ENCODE results near the gene CCDC85C.

The CCDC85C gene

GRCh38 chr14:99570544-99571302 lies 33.3 kb downstream of the CCDC85C start:
- no peak for DNase-seq

DNA sequence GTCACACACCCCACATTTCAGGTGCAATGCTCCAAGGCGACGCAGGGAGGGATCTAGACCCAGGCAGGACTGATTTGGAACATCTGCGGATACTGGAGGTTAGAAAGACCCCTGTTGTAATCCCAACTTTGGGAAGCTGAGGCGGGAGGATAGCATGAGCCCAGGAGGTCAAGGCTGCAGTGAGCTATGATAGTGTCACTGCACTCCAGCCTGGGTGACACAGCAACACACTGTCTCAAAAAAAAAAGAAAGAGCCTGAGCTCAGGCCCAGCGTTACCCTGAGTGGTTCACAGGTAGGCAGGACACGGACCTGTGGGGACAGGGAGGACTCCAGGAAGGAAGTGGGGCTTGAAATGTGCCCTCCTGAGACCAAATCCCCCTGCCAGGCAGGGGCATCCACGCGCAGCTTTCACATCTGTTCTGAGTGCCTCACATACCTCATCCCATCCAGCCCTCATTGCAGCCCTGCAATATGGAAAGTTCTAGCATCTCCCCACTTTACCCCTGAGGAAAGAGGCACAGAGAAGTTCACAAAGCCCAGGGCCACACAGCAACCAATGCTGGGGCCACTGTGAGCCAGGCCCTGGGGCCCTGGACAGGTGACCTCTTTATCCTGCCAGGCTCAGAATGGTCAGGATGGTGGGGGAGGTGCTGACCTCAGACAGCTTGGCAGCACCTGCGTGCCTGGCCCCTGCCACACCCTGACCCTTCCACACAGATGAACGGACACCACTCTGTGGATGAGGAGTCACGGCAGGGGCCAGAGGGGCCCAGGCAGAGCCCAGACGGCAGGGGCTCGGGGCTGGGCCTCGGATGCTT lies 34.1 kb downstream of the CCDC85C start:
- DNase-seq = no peak

DNA sequence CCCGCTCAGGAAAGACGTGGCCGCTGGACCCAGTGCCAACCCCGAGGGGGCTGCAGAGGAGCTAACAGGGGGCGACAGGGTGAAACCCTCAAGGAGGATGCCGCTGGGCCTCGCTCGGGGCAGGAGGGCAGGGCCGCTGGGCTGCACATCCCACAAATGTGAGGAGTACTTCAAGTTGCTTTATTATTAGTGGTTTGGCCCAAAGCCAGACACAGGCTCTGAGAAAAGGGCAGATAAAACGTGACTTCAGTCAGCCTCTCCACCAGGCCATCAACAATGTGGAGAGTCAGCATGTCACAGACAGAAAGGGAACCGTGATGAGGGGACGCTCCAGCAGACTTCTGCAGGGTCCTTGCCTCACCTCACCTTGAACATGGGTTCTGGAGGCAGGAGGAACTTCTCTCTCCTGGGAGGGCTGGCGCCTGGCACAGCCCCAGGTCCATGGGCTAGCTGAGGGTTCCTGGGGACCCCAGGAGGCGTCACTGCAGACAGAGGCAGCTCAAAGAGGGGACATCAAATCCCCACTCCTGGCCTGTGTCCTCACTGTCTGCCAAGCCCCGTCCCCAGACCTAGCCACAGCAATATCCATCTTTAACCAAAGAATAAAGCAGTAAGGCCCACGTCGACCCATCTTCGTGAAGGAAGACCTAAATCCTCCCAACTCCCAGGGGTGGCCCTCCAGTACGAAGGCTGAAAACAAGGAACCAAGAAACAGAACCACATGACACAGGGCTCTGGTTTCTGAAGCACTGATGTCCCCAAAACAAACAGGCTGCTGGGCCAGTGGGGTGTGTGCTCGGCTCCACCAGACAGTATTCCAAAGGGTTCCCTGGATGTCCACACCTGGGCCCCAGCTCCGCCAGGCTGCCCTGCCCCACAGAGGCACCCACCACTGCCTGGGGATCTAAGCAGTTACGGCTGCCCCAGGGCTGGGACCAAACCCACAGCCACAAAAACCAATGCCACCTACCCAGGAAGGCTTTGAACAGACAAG lies 35.1 kb downstream of the CCDC85C start:
- DNase-seq = no peak

DNA sequence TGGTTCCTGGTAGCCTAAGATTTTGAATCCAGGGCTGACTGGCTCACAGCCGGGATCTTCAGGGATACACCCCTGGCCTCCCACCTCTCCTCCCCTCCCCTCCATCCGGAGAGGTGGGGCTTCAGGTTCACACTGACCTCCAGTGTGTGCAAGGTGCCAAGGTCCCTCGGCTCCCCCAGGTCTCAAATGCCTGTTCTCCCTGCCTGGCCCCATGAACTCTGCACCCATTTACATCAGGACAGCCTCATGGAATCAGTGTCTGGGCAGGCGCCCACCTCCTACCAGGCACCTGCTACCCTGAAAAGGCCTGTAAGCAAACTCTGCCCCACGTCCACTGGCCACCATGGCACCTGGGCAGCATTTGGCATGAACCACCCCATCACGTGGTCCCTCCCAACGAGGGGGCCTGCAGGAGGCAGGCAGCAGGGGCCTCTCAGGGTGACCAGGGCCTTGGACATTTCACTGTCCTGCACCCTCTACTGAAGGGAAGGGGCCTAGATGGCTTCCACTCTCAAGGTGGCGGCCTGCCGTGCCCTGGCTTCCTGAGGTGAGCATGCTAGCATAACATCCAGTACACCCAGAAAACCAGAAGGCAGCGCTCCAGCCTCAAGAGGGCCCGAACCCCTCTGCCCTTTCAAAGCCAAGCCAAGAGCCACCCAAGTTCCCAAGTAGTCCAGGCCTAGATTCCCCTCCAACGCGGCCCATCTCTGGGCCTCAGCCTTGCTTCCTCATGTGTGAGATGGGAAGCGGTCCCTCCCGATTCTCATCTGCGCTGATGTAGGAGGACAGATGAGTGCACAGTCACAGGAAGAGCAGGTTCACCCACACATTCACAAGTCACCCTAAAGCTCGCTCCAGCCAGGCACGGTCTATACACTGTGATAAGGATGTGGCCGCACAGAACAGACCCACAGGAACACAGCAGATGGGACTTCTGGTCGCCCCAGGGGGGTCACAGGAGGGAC lies 37.3 kb downstream of the CCDC85C start:
- no peak for DNase-seq

DNA sequence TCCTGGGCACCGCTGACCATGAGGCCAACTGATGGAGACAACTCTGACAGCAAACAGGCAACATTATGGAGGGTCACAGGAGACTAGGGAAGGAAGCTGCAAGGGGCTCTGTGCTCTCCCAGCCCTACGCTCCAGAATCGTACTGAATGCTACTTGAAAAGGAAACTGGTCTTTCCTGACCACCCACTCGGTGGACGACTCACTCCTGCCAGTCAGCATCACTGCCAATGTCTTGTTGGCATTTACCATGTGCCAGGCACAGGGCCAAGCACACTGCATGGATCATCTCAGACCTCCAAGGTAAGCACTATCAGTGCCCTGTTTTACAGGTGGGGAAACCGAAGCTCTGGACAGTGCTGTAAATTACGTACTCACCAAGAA lies 38.0 kb downstream of the CCDC85C start:
- DNase-seq = no peak

- no peak for DNase-seq
These were observed 38.6 kb downstream of the CCDC85C start for GRCh38 chr14:99565383-99565782.

DNA sequence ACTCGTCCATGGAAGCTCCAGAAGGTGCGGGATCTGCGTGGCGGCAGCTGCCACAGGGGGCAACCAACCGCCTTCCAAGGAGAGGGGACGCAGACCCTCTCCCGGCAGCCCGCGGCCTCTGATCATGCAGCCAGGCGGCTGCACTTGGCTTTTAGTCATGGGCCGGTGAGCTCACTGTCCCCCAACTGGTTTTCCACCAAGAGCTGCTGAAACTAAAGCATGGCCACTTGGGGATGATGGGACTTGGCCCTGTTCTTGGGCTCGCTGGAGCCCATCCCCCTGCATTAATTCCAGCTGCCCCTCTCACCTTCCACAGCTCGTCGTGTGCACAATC lies 39.1 kb downstream of the CCDC85C start:
- no peak for DNase-seq

DNA sequence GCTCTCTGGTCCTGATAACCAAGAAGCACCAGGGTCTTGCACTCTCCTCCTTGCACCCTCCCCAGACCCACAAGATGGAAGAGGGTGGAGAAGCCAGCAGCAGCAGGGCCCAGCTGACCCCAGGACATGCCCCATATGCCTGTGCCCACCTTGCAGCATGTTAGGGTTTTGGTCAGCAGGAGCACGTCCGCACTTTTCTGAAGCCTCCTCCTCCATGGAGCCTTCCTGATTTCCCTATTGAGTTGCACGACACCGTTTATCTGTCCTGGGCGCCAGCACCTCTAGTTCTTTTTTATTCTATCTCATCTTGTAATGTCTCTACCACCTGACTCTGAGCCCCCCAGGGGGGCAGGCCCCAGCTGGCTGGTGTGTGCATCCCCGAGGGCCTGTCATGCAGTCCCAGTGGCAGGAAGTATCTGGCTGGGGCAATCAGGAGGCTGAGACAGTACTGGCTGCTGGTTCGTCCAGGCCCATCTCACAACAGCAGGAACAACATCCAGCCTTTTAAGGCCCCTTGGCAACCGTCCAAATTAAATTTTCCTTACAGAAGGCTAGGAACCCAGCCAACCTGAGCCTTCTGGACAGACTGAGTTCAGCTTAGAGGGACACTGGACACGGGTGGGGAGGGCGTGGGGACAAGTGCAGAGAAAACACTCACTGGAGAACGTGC lies 39.6 kb downstream of the CCDC85C start:
- DNase-seq = no peak

- no peak for DNase-seq
These were observed 40.3 kb downstream of the CCDC85C start for GRCh38 chr14:99563749-99564129.

DNA sequence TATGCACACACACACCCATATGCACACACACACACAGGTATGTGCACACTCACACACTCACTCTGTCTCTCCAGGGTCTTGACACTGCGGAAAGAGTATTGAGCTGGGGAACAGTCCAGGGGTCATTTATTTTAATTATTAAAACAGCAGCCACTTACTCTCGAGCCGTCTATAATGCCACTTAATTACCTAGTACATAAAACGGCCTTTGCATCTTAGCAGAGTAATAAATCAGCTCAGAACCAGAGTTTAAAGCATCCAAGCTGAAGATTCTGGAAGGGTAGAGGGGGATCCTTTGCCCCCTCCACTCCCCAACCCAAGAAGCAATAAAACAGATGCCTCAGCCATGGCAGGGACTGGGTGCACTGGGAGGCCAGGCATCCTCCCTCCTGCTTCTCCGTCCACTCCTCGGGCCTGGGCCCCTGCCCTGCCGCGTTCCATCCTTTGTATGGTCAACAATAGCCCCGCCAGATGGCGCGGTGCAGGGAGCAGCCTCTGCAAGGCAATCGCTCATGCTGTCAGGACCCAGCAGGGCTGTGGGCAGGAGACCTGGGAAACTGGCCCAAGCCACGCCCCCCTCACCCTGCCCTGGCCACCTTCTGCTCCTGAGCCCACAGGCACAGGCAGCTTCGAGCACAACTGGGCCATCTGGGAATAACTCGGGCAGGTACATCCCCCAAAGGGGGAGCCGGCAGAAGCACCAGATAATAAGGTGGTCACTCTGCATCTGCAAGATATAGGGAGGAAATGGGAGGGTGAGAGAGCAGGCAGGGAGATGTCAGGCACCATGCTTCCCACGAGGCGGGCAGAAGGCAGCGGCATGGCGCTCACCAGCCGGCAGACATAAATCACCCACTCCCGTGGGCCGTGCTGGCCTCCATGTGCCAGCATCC lies 40.9 kb downstream of the CCDC85C start:
- DNase-seq = no peak

- no peak for DNase-seq
These were observed 42.1 kb downstream of the CCDC85C start for GRCh38 chr14:99561864-99562263.

DNA sequence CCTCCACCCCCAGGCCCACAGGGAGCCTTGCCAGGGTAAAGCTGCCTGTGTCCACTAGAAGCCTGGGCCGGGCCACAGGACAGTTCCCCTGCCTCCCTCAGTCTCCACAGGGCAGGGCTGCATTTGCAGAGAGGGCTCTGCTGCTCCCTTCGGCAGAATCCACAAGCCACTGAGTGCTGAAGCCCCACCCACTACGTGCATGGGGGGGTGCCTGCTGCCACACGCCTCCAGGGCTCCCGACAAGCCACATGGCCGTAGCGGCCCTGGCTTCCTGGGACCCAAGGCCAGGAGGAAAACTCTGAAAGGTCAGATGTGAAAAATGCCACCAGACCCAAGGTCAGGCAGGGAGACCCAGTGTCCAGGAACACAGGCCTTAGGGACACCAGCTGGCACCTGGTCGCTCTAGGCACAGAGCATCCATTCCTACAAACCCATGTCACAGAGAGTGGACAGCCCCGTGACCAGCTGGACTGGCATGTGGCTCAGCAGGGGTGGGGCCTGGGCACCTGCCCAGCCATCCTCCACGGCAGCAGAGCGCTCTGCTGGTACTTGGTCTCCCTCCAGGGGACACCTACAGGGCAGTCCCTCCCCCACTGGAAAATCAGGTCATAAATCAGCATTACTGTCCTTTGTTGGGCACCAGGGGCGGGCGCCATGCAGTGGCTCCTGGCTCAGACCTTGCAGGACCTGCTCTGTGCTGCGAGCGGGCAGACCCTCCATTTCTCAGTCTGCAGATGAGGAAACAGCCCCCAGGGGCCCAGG lies 42.9 kb downstream of the CCDC85C start:
- DNase-seq = no peak

GRCh38 chr14:99560403-99560802 lies 43.6 kb downstream of the CCDC85C start:
- no peak for DNase-seq

DNA sequence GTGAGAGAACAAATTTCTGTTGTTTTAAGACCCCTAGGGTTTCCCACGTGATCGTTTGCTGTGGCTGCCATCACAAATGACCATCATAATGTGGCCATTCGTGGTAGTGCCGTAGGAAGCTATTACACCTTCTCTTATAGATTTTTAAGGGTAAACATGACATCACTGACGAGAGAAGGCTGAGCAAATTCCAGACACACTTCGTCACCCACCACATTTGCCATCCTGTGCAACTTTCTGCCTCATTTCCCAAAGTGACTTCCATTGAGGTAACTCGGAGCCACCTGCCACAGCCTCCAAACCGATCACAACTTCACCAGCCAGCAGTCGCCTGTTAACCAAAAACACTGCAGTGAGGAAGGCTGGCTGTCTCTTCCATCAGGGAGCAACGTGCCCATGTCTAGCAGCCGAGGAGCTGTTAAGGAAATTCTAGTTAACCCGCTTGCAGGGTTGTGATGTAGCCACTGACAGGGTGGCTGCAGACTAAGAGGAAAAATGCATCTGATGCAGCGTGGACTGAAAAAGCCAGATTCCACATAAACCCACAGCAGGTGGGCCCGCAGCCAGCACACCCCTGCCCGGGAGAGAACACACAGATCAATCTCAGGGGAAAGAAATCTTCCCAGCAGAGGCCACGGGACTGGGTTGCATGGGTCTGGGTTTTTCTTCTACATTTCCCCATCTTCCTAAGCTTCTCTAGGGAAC lies 44.6 kb downstream of the CCDC85C start:
- no peak for DNase-seq

DNA sequence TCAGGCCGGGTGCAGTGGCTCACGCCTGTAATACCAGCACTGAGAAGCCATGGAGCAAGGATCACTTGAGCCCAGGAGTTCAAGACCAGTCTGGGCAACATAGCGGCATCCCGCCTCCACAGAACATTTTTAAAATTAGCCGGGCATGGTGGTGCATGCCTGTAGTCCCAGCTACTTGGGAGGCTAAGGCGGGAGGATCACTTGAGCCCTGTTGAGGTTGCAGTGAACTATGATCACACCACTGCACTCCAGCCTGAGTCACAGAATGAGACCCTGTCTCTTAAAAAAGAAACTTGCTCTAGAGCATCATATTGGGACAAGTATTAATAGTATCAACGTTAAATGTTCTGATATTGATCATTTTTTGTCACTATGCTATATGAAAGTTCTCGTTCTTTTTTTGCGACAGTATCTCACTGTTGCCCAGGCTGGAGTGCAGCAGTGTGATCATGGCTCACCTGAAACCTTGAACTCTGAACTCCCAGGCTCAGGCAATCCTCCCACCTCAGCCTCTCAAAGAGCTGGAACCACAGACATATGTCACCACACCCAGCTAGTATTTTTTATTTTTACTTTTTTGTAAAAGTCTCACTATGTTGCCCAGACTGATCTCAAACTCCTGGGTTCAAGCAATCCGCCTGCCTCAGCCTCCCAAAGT lies 47.7 kb downstream of the CCDC85C start:
- no peak for DNase-seq

DNA sequence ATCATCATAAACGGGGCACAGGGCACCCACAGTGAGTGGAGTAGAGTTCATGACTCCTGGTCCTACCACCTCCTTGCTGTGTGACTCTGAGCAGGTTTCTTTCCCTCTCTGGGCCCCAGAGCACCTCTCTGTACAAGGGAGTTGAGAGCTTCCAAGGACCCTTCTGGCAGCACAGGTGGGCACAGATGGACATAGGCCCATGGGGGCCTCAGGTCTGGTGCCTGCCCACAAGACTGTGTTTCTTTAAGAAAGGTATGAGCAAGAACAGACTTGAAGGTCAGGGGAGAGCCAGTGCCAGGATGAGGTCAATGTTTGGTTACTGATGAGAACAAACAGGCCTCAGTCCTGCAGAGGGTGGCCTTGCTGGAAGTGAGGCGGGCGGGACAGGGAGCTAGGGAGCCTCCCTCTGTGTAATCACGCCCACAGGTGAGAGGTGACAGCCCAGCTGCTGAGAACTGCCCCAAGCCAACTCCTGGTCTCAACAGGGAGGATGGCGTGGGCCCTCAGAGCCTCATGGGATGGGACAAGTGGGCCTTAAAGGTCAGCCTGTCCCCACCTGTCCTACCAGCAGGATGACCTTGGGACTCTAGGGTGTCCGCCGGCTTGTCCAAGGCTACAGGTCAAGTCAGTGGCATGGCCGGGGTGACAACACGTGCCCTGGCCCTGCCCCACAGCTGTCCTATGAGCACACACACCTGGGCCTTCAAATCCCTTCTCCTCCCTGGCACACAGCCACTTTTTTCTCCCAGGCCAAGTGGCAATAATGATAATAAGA lies 49.1 kb downstream of the CCDC85C start:
- DNase-seq = no peak

DNA sequence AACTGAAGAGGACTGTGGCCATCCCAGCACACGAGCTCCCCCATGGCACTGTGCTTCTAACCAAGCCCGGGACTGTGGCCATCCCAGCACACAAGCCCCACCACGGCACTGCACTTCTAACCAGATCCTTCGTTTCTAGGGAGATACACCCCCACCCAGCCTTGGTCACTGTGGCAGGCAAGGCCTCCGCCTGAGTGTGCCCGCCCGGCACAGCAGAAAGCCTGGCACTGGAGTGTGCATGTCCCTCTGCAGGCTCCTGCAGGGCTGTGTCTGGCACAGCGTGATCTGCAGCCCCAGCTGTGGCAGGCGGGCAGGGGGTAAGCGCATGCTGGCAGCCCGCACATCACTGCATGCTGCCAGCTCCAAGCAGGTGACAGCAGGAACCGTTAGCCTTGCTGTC lies 49.8 kb downstream of the CCDC85C start:
- DNase-seq = no peak

Measured in T-helper 1 cell (primary cell).